ENCODE data around the gene IL27RA.
"Not testable (repeated sequence)": the region's sequence is repeated elsewhere in the genome, so short reads cannot be mapped to it uniquely, and the experiment has no call there.

IL27RA gene

GRCh38 chr19:14030997-14031718, 404 bp upstream of the IL27RA start:
- peak in 1 of 2 donors; percentile 57 for DNase-seq (ENCODE audit: low read depth in 2 of 2)

GRCh38 chr19:14033946-14034345, 2.4 kb downstream of the IL27RA start:
- no peak for DNase-seq (ENCODE audit: low read depth in 2 of 2)

DNA sequence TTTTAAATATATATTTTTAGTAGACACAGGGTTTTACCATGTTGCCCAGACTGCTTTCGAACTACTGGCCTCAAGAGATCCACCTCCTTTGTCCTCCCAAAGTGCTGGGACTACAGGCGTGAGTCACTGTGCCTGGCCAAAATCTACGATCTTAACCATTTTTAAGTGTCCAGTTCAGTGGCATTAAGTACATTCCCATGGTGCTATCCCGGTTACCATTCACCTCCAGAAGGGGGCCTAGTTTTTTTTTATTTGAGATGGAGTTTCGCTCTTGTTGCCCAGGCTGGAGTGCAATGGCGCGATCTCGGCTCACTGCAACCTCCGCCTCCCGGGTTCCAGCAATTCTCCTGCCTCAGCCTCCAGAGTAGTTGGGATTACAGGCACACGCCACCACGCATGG, 3.6 kb downstream of the IL27RA start:
- DNase-seq (ENCODE audit: low read depth in 2 of 2): not testable (repeated sequence)

GRCh38 chr19:14035706-14036105, 4.1 kb downstream of the IL27RA start:
- DNase-seq (ENCODE audit: low read depth in 2 of 2): no peak

DNA sequence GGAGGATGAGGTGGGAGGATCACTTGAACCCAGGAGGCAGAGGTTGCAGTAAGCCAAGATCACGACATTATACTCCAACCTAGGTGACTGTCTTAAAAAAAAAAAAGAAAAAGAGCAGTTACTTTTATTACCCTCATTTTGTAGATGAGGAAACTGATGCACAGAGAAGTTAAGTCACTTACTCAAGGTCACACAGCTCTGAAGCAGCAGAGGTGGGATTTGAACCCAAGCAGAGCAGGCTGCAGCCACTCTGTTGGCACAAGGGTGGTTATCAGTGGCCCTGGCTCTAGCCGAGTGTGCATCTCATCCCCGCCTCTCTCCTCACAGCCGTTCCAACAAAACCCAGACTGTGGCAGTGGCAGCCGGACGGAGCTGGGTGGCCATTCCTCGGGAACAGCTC, 7.6 kb downstream of the IL27RA start:
- no peak for DNase-seq (ENCODE audit: low read depth in 2 of 2)

DNA sequence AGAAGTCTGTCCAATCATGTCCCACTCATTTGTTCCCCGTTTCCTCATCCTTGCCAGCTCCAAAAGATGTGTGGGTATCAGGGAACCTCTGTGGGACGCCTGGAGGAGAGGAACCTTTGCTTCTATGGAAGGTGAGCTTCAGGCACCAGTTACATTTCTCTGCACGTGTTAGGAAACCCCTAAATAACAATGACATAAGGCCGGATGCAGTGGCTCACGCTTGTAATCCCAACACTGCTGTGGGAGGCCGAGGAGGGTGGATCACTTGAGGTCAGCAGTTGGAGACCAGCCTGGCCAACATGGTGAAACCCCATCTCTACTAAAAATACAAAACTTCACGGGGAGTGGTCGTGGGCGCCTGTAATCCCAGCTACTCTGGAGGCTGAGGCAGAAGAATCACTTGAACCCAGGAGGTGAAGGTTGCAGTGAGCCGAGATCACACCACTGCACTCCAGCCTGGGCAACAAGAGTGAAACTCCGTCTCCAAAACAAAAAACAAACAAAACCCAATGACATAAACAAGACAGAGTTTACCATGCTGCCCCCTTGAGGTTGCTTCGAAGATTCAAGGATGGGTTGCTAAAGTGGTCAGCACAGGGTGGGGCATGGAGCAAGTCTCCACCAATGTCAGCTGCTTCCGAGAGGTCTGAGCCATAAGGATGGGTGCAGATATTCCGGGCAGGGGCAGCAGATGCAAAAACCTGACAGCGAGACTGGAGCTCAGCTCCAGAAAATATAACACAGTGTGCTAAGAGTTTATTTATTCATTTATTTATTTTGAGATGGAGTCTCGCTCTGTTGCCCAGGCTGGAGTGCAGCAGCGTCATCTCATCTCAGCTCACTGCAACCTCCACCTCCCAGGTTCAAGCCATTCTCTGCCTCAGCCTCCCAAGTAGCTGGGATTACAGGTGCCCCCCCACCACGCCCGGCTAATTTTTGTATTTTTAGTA, 11.4 kb downstream of the IL27RA start:
- DNase-seq (ENCODE audit: low read depth in 2 of 2): not testable (repeated sequence)

DNA sequence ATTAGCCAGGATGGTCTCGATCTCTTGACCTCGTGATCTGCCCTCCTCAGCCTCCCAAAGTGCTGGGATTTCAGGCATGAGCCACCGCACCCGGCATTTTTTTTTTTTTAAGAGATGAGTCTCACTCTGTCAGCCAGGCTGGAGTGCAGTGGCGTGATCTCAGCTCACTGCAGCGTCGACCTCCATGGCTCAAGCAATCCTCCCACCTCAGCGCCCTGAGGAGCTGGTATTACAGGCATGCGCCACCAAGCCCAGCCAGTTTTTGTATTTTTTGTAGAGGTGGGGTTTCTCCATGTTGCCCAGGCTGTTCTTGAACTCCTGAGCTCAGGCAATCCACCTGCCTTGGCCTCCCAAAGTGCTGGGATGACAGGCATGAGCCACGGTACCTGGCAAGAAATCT, 16.3 kb downstream of the IL27RA start:
- DNase-seq (ENCODE audit: low read depth in 2 of 2): not testable (repeated sequence)

DNA sequence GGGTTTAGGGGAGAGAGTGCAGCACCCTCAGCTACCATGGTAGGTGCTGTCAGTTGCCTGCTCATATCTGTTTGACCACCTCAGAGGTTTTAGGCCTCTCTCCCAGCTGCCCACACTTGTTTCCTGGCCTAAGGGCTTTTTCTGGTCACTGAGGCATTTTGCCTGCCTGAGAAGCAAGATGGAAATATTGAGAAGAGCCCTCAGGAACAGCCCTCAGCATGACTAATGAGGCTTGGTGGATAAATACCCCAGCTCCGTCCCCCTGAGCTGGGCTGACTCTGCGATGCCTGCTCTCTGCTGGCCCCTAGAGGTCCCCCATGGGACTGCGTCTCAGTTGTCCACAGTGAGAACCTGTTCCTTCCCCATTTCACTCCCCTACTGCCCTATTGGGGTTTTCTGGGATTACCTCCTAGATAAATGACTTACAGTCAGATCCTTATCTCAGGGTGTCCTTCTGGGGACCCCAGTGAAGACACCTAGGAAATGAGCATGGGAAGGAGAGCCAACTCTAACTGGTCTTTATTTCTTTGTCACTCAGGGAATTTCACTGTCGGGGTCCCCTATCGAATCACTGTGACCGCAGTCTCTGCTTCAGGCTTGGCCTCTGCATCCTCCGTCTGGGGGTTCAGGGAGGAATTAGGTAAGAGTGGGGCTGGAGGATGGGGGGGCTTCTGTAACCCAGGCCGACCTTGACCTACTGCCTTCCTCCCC, 17.0 kb downstream of the IL27RA start:
- peak; percentile 57 to 71 for DNase-seq (ENCODE audit: low read depth in 2 of 2)

- no peak for DNase-seq (ENCODE audit: low read depth in 2 of 2)
These were observed 18.9 kb downstream of the IL27RA start for GRCh38 chr19:14050512-14050911.

DNA sequence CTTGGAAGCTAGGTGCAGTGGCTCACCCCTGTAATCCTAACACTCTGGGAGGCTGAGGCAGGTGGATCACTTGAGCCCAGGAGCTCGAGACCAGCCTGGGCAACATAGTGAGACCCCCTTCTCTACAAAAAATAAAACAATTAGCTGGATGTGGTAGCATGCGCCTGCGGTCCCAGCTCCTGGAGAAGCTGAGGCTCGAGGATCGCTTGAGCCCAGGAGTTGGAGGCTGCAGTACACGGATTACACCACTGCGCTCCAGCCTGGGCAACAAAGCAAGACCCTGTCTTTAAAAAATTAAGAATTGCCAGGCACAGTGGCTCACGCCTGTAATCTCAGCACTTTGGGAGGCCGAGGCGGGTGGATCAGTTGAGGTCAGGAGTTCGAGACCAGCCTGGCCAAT, 19.4 kb downstream of the IL27RA start:
- DNase-seq (ENCODE audit: low read depth in 2 of 2): not testable (repeated sequence)

- no peak for DNase-seq (ENCODE audit: low read depth in 2 of 2)
These were observed 20.4 kb downstream of the IL27RA start for GRCh38 chr19:14051980-14052379.

GRCh38 chr19:14052470-14052869, 20.9 kb downstream of the IL27RA start:
- no peak for DNase-seq (ENCODE audit: low read depth in 2 of 2)

DNA sequence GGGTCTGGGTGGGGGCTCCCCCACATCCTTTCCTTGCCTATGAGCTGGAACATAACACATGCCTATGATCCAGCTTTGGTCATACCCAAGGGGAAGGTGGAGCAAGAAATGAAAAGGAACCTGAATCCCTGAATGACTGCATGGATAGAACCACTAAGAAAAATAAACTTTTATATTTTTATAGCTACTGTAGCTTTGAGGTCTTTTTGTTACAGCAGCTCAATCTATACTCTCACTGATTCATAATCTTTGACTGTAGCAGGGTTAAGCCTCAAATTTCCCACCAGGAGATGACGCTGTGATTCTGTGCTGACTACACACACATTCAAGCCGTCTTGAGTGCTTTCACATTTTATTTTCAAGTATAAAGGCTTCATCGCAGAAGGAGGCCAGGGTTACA, 21.5 kb downstream of the IL27RA start:
- DNase-seq (ENCODE audit: low read depth in 2 of 2): no peak

- no peak for DNase-seq (ENCODE audit: low read depth in 2 of 2)
These were observed 21.9 kb downstream of the IL27RA start for GRCh38 chr19:14053500-14053899.

- DNase-seq (ENCODE audit: low read depth in 2 of 2): no peak
These were observed 22.5 kb downstream of the IL27RA start for GRCh38 chr19:14054099-14054498.

DNA sequence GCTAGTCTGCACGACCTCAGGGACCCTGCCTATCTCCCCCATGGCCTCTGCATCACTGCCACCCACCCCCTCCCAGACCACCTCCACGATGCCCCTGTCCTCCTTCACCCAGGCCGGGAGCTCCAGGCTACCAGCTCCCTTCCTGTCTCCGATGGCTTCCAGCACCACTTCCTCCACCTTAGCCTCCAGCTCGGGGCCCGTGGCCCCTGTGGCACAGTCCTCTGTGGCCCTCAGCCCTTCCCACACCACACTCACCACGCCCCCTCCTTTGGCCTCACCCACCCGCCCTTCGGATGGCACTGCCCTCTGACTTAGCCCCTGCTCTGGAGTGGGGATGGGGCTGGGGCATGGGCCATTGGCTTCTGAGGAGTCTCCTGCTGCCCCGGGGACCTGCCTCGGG, 23.2 kb downstream of the IL27RA start:
- no peak for DNase-seq (ENCODE audit: low read depth in 2 of 2)

DNA sequence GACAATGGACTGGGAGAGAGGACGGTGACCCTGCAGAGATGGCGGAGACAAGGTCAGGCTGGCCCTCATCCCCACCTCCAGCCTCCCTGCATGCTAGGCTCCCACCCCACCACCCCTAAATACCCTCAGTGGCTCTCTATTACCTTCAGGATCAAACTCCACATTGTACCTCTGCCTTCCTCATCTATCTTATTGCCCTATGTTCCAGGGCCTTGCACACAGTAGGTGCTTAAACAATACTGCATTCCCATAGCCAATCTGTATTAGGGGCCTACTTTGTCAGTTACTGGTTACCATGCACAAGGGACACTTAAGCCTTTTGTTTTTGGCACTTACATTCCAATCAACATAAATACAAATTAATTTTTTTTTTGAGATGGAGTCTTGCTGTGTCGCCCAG, 23.8 kb downstream of the IL27RA start:
- no peak for DNase-seq (ENCODE audit: low read depth in 2 of 2)

- DNase-seq (ENCODE audit: low read depth in 2 of 2): no peak
These were observed 24.6 kb downstream of the IL27RA start for GRCh38 chr19:14056069-14056666.

GRCh38 chr19:14056741-14057356, 25.3 kb downstream of the IL27RA start:
- no peak for DNase-seq (ENCODE audit: low read depth in 2 of 2)

GRCh38 chr19:14058182-14059092, 26.9 kb downstream of the IL27RA start:
- no peak for DNase-seq (ENCODE audit: low read depth in 2 of 2)
